Thymus (tissue), 2 donors: Measurements from ENCODE around the gene SDHD. TPM values are rescaled to one million over a fixed set of nuclear protein-coding genes. Genes with fewer than 3 reads are reported as not detected.

Source experiments
- polyA plus RNA-seq: library from polyadenylated mRNA; stranded (reverse); fragments of 200-250 nt; gene quantifications from one replicate; pipeline ENCODE4 v1.2.3, GENCODE V29; 2013
- total RNA-seq: library from RNA; stranded (reverse); fragments of 120-200 nt; gene quantifications from one replicate; pipeline ENCODE4 v1.2.4, GENCODE V29; 2013
- donor health status: healthy.

The SDHD gene
- total and polyA plus RNA-seq, 2 donors, result 95.1 to 132 TPM

Other genes starting within 250 kb of the SDHD start
- gene ALG9, start 215.3 kb upstream of the SDHD start, total RNA-seq, result 22.7 TPM
- gene ALG9, start 215.3 kb upstream of the SDHD start, polyA plus RNA-seq, result 31.0 TPM
- 3.7 TPM for gene FDXACB1, start 207.7 kb upstream of the SDHD start, total RNA-seq
- gene FDXACB1, start 207.7 kb upstream of the SDHD start, polyA plus RNA-seq, result 4.5 TPM
- 24.0 TPM for gene CFAP68, start 207.3 kb upstream of the SDHD start, total RNA-seq
- gene CFAP68, start 207.3 kb upstream of the SDHD start, polyA plus RNA-seq, result 36.4 TPM
- gene CRYAB, start 175.1 kb upstream of the SDHD start, total RNA-seq, result 4.2 TPM
- gene CRYAB, start 175.1 kb upstream of the SDHD start, polyA plus RNA-seq, result 116 TPM
- 0.19 TPM for gene HSPB2, start 174.1 kb upstream of the SDHD start, total RNA-seq
- 2.4 TPM for gene HSPB2, start 174.1 kb upstream of the SDHD start, polyA plus RNA-seq
- gene C11orf52, start 168.0 kb upstream of the SDHD start, total RNA-seq, result 1.3 TPM
- 3.6 TPM for gene C11orf52, start 168.0 kb upstream of the SDHD start, polyA plus RNA-seq
- 2.8 TPM for gene DIXDC1, start 149.5 kb upstream of the SDHD start, total RNA-seq
- gene DIXDC1, start 149.5 kb upstream of the SDHD start, polyA plus RNA-seq, result 2.8 TPM
- gene DLAT, start 61.5 kb upstream of the SDHD start, total RNA-seq, result 28.8 TPM
- 13.3 TPM for gene DLAT, start 61.5 kb upstream of the SDHD start, polyA plus RNA-seq
- 1.6 TPM for gene PIH1D2, start 12.9 kb upstream of the SDHD start, total RNA-seq
- gene PIH1D2, start 12.9 kb upstream of the SDHD start, polyA plus RNA-seq, result 1.4 TPM
- 27.0 TPM for gene NKAPD1, start 12.6 kb upstream of the SDHD start, total RNA-seq
- 23.3 TPM for gene NKAPD1, start 12.6 kb upstream of the SDHD start, polyA plus RNA-seq
- gene TIMM8B, start 117 bp upstream of the SDHD start, total RNA-seq, result 105 TPM
- 81.6 TPM for gene TIMM8B, start 117 bp upstream of the SDHD start, polyA plus RNA-seq
- 7.3 TPM for gene IL18, start 77.2 kb downstream of the SDHD start, total RNA-seq
- gene IL18, start 77.2 kb downstream of the SDHD start, polyA plus RNA-seq, result 22.4 TPM
- 0.09 TPM for gene TEX12, start 80.5 kb downstream of the SDHD start, total RNA-seq
- gene TEX12, start 80.5 kb downstream of the SDHD start, polyA plus RNA-seq, result 0.37 TPM
- gene BCO2, start 88.6 kb downstream of the SDHD start, total RNA-seq, result 1.4 TPM
- 5.5 TPM for gene BCO2, start 88.6 kb downstream of the SDHD start, polyA plus RNA-seq
- 18.7 TPM for gene PTS, start 139.6 kb downstream of the SDHD start, total RNA-seq
- gene PTS, start 139.6 kb downstream of the SDHD start, polyA plus RNA-seq, result 42.4 TPM
- 0.09 TPM for gene PLET1, start 174.0 kb downstream of the SDHD start, total RNA-seq
- 0.23 TPM for gene PLET1, start 174.0 kb downstream of the SDHD start, polyA plus RNA-seq